Mesenchymal stem cell (in vitro differentiated cells and primary cell): ENCODE data around the gene CD163L1.

Source experiments
- DNase-seq: peaks from one replicate; pipeline ENCODE4 v3.0.0-alpha.2; 2013
- H2AFZ ChIP-seq: one replicate; pipeline ENCODE4 v1.6.1; 2013; ENCODE audit warnings: low read depth, mild to moderate bottlenecking, control low read depth, inconsistent platforms, low read length, moderate library complexity
- H2AK5ac ChIP-seq: 2 replicates; pipeline ENCODE4 v1.6.1; 2013; ENCODE audit warnings: low read length, moderate library complexity, mild to moderate bottlenecking, inconsistent platforms; ENCODE audit not compliant: severe bottlenecking
- H2BK120ac ChIP-seq: one replicate; pipeline ENCODE4 v1.6.1; 2013; ENCODE audit warnings: low read depth, mild to moderate bottlenecking, inconsistent platforms, low read length, moderate library complexity
- H2BK12ac ChIP-seq, 2 experiments: one replicate each; pipeline ENCODE4 v1.6.1; 2013; ENCODE audit warnings: inconsistent platforms in 2 of 2, low read length in 2 of 2, mild to moderate bottlenecking in 2 of 2, moderate library complexity in 2 of 2, control low read depth in 1 of 2
- H2BK15ac ChIP-seq: one replicate; pipeline ENCODE4 v1.6.1; 2013; ENCODE audit warnings: mild to moderate bottlenecking, low read depth, inconsistent platforms; ENCODE audit not compliant: poor library complexity, severe bottlenecking
- H2BK5ac ChIP-seq: 2 replicates; pipeline ENCODE4 v1.6.1; 2013; ENCODE audit warnings: low read depth, mild to moderate bottlenecking, low read length, control low read depth, inconsistent platforms; ENCODE audit not compliant: poor library complexity, severe bottlenecking
- H3K14ac ChIP-seq, 2 experiments: one replicate each; pipeline ENCODE4 v1.6.1; 2013; ENCODE audit warnings: inconsistent platforms in 2 of 2, low read length in 2 of 2, control low read depth in 1 of 2, mild to moderate bottlenecking in 1 of 2, moderate library complexity in 1 of 2
- H3K18ac ChIP-seq, 2 experiments: one replicate each; pipeline ENCODE4 v1.6.1; 2013; ENCODE audit warnings: inconsistent platforms in 2 of 2, low read length in 2 of 2, control low read depth in 1 of 2, low read depth in 1 of 2, mild to moderate bottlenecking in 1 of 2
- H3K23ac ChIP-seq, 2 experiments: one replicate each; pipeline ENCODE4 v1.6.1; 2013; ENCODE audit warnings: inconsistent platforms in 2 of 2, low read length in 2 of 2, mild to moderate bottlenecking in 2 of 2, moderate library complexity in 2 of 2, control low read depth in 1 of 2
- H3K27ac ChIP-seq: 2 replicates; pipeline ENCODE4 v1.5.1; 2013; ENCODE audit warnings: mild to moderate bottlenecking, moderate library complexity, low read length, control low read depth, inconsistent platforms; ENCODE audit not compliant: poor library complexity, severe bottlenecking
- H3K27me3 ChIP-seq, 2 experiments: 2 replicates each; pipeline versions ENCODE4 v1.6.1 to v1.7.0; 2013; ENCODE audit warnings: low read length in 2 of 2, mild to moderate bottlenecking in 2 of 2, moderate library complexity in 2 of 2, control low read depth in 1 of 2, inconsistent platforms in 1 of 2; ENCODE audit not compliant: control insufficient read depth in 1 of 2, insufficient read depth in 1 of 2
- H3K36me3 ChIP-seq, 2 experiments: 2 replicates each; pipeline versions ENCODE4 v1.6.1 to v1.7.0; 2013; ENCODE audit warnings: low read length in 2 of 2, control low read depth in 1 of 2, inconsistent platforms in 1 of 2, low read depth in 1 of 2, mild to moderate bottlenecking in 1 of 2; ENCODE audit not compliant: insufficient read depth in 2 of 2, control insufficient read depth in 1 of 2
- H3K4ac ChIP-seq, 2 experiments: one replicate each; pipeline ENCODE4 v1.6.1; 2013; ENCODE audit warnings: inconsistent platforms in 2 of 2, low read length in 2 of 2, mild to moderate bottlenecking in 2 of 2, moderate library complexity in 2 of 2, control low read depth in 1 of 2, low read depth in 1 of 2
- H3K4me1 ChIP-seq: 2 replicates; pipeline ENCODE4 v1.6.1; 2013; ENCODE audit warnings: low read depth, low read length, control low read depth; ENCODE audit not compliant: control insufficient read depth, insufficient read depth
- H3K4me2 ChIP-seq: 2 replicates; pipeline ENCODE4 v1.6.1; 2013; ENCODE audit warnings: low read length, mild to moderate bottlenecking, inconsistent platforms; ENCODE audit not compliant: poor library complexity, severe bottlenecking
- H3K4me3 ChIP-seq, 2 experiments: 2 replicates each; pipeline versions ENCODE4 v1.5.1 to v1.7.0; 2013; ENCODE audit warnings: low read length in 2 of 2, mild to moderate bottlenecking in 2 of 2, control low read depth in 1 of 2, low read depth in 1 of 2; ENCODE audit not compliant: insufficient read depth in 1 of 2
- H3K79me1 ChIP-seq: replicated peaks from 2 replicates; pipeline ENCODE4 v1.6.1; 2013; ENCODE audit warnings: mild to moderate bottlenecking, control low read depth, low read length, inconsistent platforms; ENCODE audit not compliant: poor library complexity, severe bottlenecking
- H3K9ac ChIP-seq: 2 replicates; pipeline ENCODE4 v1.7.0; 2013; ENCODE audit warnings: mild to moderate bottlenecking, low read length, moderate library complexity
- H3K9me3 ChIP-seq: 2 replicates; pipeline ENCODE4 v1.7.0; 2013; ENCODE audit warnings: mild to moderate bottlenecking, low read length; ENCODE audit not compliant: control insufficient read depth
- H4K8ac ChIP-seq: one replicate; pipeline ENCODE4 v1.6.1; 2013; ENCODE audit warnings: inconsistent platforms, mild to moderate bottlenecking, low read length, moderate library complexity
- H4K91ac ChIP-seq: one replicate; pipeline ENCODE4 v1.6.1; 2013; ENCODE audit warnings: mild to moderate bottlenecking, low read length, inconsistent platforms
- WGBS: methylation state at CpG from one replicate; pipeline ENCODE4 v1.1.7; 2013; ENCODE audit warnings: mixed read lengths; 5-methylcytosine and 5-hydroxymethylcytosine counted together

CD163L1 gene

DNA sequence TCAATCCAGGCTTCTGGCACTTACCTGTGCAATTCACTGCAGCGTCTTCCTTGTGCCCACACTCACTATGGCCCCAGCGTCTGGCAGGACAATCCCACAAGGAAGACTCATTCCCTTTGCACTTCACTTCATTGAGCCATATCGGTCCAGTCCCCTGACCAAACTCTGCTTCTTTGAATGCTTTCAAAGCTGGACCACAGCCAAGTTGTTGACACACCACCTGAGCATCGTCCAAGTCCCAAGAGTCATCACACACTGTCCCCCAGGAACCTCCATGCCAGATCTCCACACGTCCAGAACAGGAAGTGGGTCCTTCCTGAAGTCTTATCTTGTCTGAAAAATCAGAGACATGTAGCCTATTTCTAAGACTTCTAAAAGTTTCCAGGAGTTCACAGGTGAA is 39.4 kb upstream of the CD163L1 start:
- Histone ChIP-seq H3K36me3 (no peaks in the 10 kb centered on the region), H3K27me3 (no peaks in the 10 kb centered on the region), H3K27ac (no peak overlapping the region), H3K4me3 (no peak overlapping the region), H3K4me2 (no peak overlapping the region), H3K79me1 (no peaks in the 10 kb centered on the region), H3K4ac (no peak overlapping the region), H3K23ac (no peak overlapping the region), H2BK120ac (no peak overlapping the region), H2AFZ (no peak overlapping the region), H3K9me3 (no peaks in the 10 kb centered on the region), H2BK15ac (no peak overlapping the region), H3K4me1 (no peaks in the 10 kb centered on the region), H3K9ac (no peak overlapping the region), H2AK5ac (no peak overlapping the region), H3K14ac (no peak overlapping the region), H3K18ac (no peak overlapping the region), H4K8ac (no peak overlapping the region), H4K91ac (no peak overlapping the region), H2BK12ac (no peak overlapping the region), H2BK5ac (no peak overlapping the region)
- WGBS, result 69% methylated on average over 5 of the region's 5 CpGs
- no peak for DNase-seq

DNA sequence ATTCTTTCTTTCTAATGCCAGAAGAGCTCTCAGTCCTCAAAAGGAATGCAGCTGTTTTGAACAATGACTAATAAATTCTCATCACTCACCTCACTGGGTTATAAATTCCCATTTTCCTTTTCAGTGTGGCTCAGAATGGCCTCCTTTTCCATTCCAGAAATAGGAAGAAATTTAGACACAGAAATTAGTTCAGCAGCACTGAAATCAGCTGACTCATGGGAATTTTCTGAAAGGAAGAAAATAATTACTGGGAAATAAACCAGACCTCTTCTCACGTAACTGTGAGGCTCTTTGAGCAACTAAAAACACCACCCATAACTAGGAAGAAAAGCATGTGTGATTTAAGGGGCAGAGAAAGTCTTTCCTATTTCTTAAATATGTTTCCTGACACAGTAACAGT is 35.8 kb upstream of the CD163L1 start:
- no peak overlapping the region for H2BK5ac ChIP-seq
- H3K36me3 ChIP-seq, result no peaks in the 10 kb centered on the region
- no CpG with 5 or more reads among the region's 1 CpG for WGBS

DNA sequence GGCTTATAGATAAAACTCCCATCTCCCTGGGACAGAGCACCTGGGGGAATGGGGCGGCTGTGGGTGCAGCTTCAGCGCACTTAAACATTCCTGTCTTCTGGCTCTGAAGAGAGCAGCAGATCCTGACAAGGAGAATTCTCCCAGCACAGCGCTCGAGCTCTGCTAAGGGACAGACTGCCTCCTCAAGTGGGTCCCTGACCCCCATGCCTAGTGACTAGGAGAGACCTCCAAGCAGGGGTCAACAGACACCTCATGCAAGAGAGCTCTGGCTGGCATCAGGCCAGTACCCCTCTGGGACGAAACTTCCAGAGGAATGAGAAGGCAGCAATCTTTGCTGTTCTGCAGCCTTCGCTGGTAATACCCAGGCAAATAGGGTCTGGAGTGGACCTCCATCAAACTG is 28.1 kb upstream of the CD163L1 start:
- H2BK120ac ChIP-seq, result no peak overlapping the region
- no peak overlapping the region for H3K4me3 ChIP-seq
- H3K4ac ChIP-seq, result no peak overlapping the region
- H3K27me3 ChIP-seq, result no peaks in the 10 kb centered on the region
- no peak overlapping the region for H2AFZ ChIP-seq
- H3K23ac ChIP-seq, result no peak overlapping the region
- H3K4me1 ChIP-seq, result no peaks in the 10 kb centered on the region
- no peak overlapping the region for H2BK12ac ChIP-seq
- no peaks in the 10 kb centered on the region for H3K9me3 ChIP-seq
- H3K14ac ChIP-seq, result no peak overlapping the region
- H2BK15ac ChIP-seq, result no peak overlapping the region
- 87% methylated on average over 6 of the region's 6 CpGs for WGBS
- no peak for DNase-seq
- H3K18ac ChIP-seq, result no peak overlapping the region
- H3K9ac ChIP-seq, result no peak overlapping the region
- no peak overlapping the region for H4K91ac ChIP-seq
- H4K8ac ChIP-seq, result no peak overlapping the region
- no peak overlapping the region for H3K27ac ChIP-seq
- H2BK5ac ChIP-seq, result no peak overlapping the region
- no peak overlapping the region for H3K4me2 ChIP-seq
- no peaks in the 10 kb centered on the region for H3K36me3 ChIP-seq
- H3K79me1 ChIP-seq, result no peaks in the 10 kb centered on the region
- H2AK5ac ChIP-seq, result no peak overlapping the region

More for the DNA sequence above, 35.8 kb upstream of the CD163L1 start:
- Histone ChIP-seq H3K18ac (no peak overlapping the region), H2BK12ac (no peak overlapping the region), H3K4ac (no peak overlapping the region), H4K91ac (no peak overlapping the region), H3K27me3 (no peaks in the 10 kb centered on the region), H4K8ac (no peak overlapping the region), H2BK120ac (no peak overlapping the region), H3K9me3 (no peaks in the 10 kb centered on the region), H2AK5ac (no peak overlapping the region), H3K23ac (no peak overlapping the region), H3K9ac (no peak overlapping the region), H3K79me1 (no peaks in the 10 kb centered on the region), H3K27ac (no peak overlapping the region), H3K4me3 (no peak overlapping the region), H3K4me1 (no peaks in the 10 kb centered on the region), H2AFZ (no peak overlapping the region), H2BK15ac (no peak overlapping the region), H3K14ac (no peak overlapping the region), H3K4me2 (no peak overlapping the region)
- peak; percentile 7 for DNase-seq

DNA sequence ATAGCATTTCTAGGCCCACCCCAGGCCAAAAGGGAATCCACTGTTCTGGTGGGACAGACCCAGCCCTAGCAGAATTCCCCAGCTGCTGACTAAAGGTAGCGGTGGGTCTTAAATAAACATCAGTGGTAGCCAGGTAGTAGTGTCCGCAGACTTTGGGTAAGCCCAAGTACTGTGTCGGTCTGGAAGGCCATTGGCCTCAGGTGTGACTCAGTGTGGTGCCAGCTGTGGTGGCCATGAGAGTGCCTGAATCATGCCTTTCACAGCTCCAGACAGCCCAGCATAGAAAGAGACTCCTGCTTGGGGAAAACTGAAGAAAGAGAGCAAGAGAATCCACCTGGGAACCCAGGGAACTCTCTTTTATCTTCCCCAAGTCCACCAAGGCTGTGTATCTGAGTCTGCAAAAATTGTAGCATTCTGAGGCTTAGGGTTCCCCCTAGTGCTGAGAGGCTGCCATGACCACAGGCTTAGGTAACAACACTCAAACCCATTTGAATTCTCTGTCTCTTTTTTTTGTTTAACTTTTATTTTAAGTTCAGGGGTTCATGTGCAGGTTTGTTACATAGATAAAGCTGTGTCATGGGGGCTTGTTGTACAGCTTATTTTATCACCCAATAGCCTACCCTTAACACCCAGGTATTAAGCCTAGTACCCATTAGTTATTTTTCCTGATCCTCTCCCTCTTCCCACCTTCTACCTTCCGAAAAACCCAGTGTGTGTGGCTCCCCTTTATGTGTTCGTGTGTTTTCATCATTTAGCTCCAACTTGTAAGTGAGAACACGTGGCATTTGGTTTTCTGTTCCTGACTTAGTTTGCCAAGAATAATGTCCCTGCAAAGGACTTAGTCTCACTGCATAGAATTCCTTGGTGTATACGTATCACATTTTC is 16.7 kb upstream of the CD163L1 start:
- H3K4me3 ChIP-seq, result no peak overlapping the region
- 67% methylated on average over 7 of the region's 7 CpGs for WGBS
- no peaks in the 10 kb centered on the region for H3K79me1 ChIP-seq
- no peak overlapping the region for H3K18ac ChIP-seq
- no peak overlapping the region for H3K27ac ChIP-seq
- no peak overlapping the region for H2BK5ac ChIP-seq
- no peak overlapping the region for H3K4me2 ChIP-seq
- no peak overlapping the region for H3K14ac ChIP-seq
- no peaks in the 10 kb centered on the region for H3K36me3 ChIP-seq
- no peaks in the 10 kb centered on the region for H3K4me1 ChIP-seq
- no peaks in the 10 kb centered on the region for H3K9me3 ChIP-seq
- peak; percentile 53 for DNase-seq
- no peak overlapping the region for H2BK15ac ChIP-seq
- H4K91ac ChIP-seq, result peak overlapping the region; percentile 59
- H2AFZ ChIP-seq, result no peak overlapping the region
- no peak overlapping the region for H2AK5ac ChIP-seq
- H3K9ac ChIP-seq, result no peak overlapping the region
- H3K4ac ChIP-seq, result no peak overlapping the region
- no peaks in the 10 kb centered on the region for H3K27me3 ChIP-seq
- H4K8ac ChIP-seq, result no peak overlapping the region
- H3K23ac ChIP-seq, result no peak overlapping the region
- no peak overlapping the region for H2BK120ac ChIP-seq
- H2BK12ac ChIP-seq, result peak overlapping the region in 1 of 2 experiments; percentile 95
